ENCODE results near the gene TMEM163.

The TMEM163 gene

GRCh38 chr2:134738141-134738870, 19.5 kb upstream of the TMEM163 start:
- CTCF ChIA-PET, result interaction anchor here (0.8 to 1.7 kb wide), 4 partner anchors 16 to 278 kb away, joined by 3 to 4 read pairs (median 4); no protein-coding TSS in a partner anchor
- TF ChIP-seq CTCF (IDR thresholded peaks at IDR 0.05; ENCODE audit: control extremely low read depth, extremely low read depth, low read depth, missing control alignments), result no peak
- POLR2A ChIA-PET, result no interaction called here
- DNase-seq (ENCODE audit: extremely low spot score), result no peak

GRCh38 chr2:134737671-134738070, 18.9 kb upstream of the TMEM163 start:
- POLR2A ChIA-PET, result no interaction called here
- no peak for TF ChIP-seq CTCF (IDR thresholded peaks at IDR 0.05; ENCODE audit: control extremely low read depth, extremely low read depth, low read depth, missing control alignments)
- DNase-seq (ENCODE audit: extremely low spot score), result no peak
- CTCF ChIA-PET, result interaction anchor here (1.7 kb wide), 1 partner anchor 15 kb away, joined by 4 read pairs; no protein-coding TSS in a partner anchor

GRCh38 chr2:134736167-134736880, 17.5 kb upstream of the TMEM163 start:
- POLR2A ChIA-PET, result no interaction called here
- DNase-seq (ENCODE audit: extremely low spot score), result no peak
- CTCF ChIA-PET, result interaction anchor here (1.7 kb wide), 1 partner anchor 14 kb away, joined by 4 read pairs; no protein-coding TSS in a partner anchor
- no peak for TF ChIP-seq CTCF (IDR thresholded peaks at IDR 0.05; ENCODE audit: control extremely low read depth, extremely low read depth, low read depth, missing control alignments)

GRCh38 chr2:134728163-134728562, 9.4 kb upstream of the TMEM163 start:
- ChIA-PET POLR2A (no interaction called here), CTCF (no interaction called here)
- no peak for DNase-seq (ENCODE audit: extremely low spot score)
- no peak for TF ChIP-seq CTCF (IDR thresholded peaks at IDR 0.05; ENCODE audit: control extremely low read depth, extremely low read depth, low read depth, missing control alignments)

GRCh38 chr2:134727385-134727784, 8.6 kb upstream of the TMEM163 start:
- ChIA-PET POLR2A (no interaction called here), CTCF (no interaction called here)
- no peak for TF ChIP-seq CTCF (IDR thresholded peaks at IDR 0.05; ENCODE audit: control extremely low read depth, extremely low read depth, low read depth, missing control alignments)
- DNase-seq (ENCODE audit: extremely low spot score), result no peak

- ChIA-PET CTCF (no interaction called here), POLR2A (no interaction called here)
- no peak for DNase-seq (ENCODE audit: extremely low spot score)
- TF ChIP-seq CTCF (IDR thresholded peaks at IDR 0.05; ENCODE audit: control extremely low read depth, extremely low read depth, low read depth, missing control alignments), result no peak
These were observed 7.8 kb upstream of the TMEM163 start for GRCh38 chr2:134726645-134727044.
